ENCODE results near the gene SAMD4B.

GRCh38 chr19:39398297-39398864, 56.2 kb downstream of the SAMD4B start:
- TF ChIP-seq POLR2A (IDR thresholded peaks at IDR 0.05) (peak; percentile 11), CTCF (IDR thresholded peaks at IDR 0.05) (no peak)
